Limb (tissue), 2 donors: ENCODE results near the gene GDPD4.

Experiments used
- DNase-seq, 2 donors: peaks; one replicate each; pipeline ENCODE4 v3.0.0-alpha.2; 2016; ENCODE audit errors: extremely low spot score in 2 of 2

Gene GDPD4

DNA sequence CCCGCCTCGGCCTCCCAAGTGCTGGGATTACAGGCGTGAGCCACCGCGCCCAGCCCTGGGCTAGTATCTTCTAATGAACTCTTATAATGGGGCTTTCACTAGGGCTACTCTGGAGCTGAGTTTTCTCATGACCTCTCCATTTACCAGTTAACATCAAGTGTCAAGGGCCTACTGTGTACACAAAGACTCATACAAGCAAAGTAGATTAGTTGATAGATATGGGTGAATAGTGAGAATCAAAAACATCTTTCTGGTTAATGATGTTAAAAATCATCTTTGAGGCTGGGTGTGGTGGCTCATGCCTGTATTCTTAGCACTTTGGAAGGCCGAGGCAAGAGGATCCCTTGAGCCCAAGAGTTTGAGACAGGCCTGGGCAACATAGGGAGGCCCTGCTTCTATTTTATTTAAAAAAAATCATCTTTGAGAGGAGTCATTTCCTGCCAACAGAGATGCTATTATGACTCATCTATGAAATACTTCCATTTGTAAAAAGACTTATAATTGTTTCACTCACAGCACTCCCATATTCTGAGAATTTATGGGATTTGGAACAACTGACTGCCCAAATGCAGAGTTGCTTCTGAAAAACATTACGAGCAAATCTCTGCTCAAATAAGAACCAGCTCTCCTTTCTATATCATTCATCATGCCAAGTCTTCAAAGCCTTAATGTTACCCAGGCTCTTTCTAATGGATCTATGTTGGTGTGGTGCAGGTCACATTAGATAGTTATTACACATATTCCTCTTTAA is 57.0 kb downstream of the GDPD4 start:
- DNase-seq: peak in 1 of 2 donors; percentile 30

- DNase-seq: no peak
Measured at GRCh38 chr11:77236901-77237300, 64.6 kb downstream of the GDPD4 start.

- DNase-seq: no peak
Measured at GRCh38 chr11:77233011-77233410, 68.5 kb downstream of the GDPD4 start.

- no peak for DNase-seq
Measured at GRCh38 chr11:77232242-77232641, 69.2 kb downstream of the GDPD4 start.

DNA sequence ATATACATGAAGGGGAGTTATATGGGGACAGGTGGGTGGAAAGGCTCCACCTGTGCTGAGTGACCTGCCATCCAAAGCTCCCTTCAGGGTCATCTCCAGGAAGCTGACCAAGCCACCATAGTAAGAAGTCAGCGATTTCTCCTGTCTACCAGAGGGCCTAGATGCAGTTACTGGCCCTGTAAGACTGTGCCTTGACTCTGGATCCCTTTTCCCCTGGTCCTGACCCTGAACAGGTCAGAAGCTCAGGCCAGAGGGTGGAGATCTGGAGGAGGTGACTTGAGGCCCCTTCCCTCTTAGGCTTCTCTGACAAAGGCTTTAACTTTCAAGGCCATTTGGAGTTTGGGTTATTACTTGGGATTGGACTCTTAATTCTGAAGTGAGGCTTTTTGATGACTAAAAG is 69.7 kb downstream of the GDPD4 start:
- no peak for DNase-seq

DNA sequence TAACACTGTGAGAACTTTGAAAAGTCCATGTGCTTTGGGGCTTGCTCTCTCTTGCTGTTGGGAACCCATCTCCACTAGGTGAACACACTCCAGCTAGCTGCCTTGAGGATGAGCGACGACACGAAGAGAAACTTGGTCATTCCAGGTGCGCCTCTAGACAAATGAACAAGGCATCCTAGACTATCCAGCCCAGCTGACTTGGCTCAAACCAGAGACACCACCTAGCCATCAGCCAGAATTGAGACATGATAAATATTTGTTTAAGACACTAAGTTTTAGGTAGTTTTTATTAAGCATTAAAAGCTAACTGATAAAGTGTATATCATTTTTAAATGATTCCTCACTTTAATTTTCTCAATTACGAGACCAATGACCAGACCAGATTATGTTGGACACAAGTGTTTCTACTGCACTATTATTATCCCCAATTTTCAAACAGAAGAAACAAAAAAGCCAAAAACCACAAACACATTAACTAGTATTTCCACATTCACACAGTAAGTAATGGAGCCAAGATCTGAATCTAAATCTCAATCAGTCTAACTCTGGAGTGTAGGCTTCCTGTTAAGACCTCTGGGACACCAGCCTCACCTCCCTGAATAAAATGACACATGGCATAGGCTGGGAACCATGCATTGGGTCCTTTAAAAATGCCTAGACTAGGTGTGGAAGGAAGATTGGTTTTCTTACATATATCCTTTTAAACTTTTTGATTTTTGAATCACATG is 70.4 kb downstream of the GDPD4 start:
- DNase-seq: no peak

DNA sequence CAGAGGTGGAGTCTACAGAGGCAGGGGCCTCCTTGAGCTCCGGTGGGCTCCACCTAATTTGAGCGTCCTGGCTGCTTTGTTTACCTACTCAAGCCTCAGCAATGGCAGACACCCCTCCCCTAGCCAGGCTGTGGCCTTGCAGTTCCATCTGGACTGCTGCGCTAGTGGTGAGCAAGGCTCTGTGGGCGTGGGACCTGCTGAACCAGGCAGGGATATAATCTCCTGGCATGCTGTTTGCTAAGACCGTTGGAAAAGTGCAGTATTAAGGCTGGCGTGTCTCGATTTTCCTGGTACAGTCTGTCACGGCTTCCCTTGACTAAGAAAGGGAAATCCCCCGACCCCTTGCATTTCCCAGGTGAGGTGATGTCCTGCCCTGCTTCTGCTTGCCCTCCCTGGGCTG is 77.7 kb downstream of the GDPD4 start:
- no peak for DNase-seq

- no peak for DNase-seq
Measured at GRCh38 chr11:77217156-77217555, 84.3 kb downstream of the GDPD4 start.

GRCh38 chr11:77215106-77215505 is 86.4 kb downstream of the GDPD4 start:
- DNase-seq: no peak

DNA sequence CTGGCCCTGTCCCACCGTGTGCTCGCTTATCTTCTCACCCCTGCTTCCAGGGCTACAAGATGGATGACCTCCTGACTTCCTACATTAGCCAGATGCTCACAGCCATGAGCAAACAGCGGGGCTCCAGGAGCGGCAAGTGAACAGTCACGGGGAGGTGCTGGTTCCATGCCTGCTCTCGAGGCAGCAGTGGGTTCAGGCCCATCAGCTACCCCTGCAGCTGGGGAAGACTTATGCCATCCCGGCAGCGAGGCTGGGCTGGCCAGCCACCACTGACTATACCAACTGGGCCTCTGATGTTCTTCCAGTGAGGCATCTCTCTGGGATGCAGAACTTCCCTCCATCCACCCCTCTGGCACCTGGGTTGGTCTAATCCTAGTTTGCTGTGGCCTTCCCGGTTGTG is 86.9 kb downstream of the GDPD4 start:
- DNase-seq: no peak

- DNase-seq: no peak
Measured at GRCh38 chr11:77213589-77214428, 87.7 kb downstream of the GDPD4 start.

DNA sequence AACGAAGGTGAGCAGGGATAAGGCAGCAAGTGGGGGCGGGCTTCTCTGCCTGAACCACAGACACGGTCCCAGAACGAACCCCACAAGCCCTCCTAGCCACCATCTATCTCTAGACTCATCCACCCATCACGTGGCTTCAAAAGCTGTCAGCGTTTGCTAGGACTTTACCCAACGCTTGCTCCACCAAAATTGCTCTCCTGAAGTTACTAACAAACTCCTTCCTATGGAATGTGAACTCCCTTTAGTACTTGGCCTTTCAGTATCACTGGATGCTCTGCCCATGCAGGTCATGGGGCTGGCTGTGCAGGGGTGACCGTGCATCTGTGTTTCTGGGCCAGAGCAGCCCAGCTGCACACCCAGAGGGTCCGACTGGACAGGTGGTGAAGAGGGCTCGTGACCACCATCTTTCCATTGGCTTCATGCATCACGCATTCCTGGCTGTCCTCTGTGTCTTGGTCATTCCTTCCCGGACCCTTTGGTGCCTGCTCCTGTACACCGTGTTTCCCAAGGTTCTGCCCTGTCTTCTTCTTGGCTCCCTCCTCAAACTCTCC is 88.4 kb downstream of the GDPD4 start:
- DNase-seq: no peak

DNA sequence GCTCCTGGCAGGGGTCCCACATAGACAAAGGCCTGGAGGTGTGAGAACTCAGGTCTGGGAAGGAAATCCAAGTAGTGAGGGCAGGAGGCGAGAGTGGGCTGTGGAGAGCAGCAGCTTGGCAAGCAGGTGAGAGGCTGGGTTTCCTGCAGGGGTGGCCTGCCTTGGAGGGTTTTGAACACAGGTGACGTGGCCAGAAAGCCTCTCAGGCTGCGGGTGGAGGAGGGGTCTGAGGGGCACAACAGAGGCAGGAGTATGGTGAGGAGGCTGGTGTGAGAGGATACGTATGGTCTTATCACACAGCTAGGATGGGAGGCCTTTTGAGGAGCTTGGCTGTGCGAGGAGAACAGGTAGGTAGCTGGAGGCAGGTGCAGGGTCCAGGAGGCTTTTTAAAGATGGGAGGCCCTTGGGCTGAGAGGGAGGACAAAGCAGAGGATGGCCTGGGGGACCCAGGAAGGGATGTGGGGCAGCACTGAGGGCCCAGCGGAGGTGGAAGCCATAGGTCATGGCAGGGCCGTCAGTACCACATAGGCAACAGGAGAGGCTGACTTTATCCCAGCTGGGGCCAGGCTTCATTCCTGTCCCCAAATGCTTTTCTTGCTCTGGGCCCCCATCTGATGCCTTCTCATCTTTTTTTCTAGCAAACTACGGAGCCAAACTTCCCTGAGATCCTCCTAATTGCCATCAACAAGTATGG is 89.0 kb downstream of the GDPD4 start:
- DNase-seq: no peak

DNA sequence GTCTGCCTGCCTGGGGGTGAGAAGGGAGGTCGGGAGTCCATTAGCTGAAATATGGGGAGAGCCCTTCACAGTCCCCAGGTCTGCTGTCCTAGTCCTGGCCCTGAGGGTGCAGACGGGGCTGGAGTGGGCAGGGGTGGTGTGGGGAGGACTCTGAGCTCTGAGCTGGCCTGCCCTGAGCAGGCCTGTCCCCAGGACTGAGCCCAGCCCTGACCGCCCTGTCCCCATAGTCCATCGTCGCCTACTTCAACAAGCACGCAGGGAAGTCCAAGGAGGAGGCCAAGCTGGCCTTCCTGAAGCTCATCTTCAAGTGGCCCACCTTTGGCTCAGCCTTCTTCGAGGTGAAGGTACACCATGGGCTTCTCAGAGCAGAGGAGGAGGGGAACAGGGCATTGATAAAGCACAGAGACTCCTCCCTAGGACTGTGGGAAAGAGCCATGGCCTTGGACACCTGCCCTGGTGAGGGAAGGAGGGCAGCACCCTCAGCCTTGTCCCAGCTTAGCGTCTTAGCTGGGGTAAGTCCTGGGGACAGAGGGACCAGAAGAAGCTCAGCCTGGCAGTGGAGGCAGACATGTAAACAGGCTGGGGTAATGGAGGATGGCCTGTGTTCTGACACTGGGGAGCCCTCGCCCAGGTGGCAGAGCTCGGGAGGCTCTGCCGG is 89.8 kb downstream of the GDPD4 start:
- no peak for DNase-seq

GRCh38 chr11:77211040-77211451 is 90.4 kb downstream of the GDPD4 start:
- no peak for DNase-seq

DNA sequence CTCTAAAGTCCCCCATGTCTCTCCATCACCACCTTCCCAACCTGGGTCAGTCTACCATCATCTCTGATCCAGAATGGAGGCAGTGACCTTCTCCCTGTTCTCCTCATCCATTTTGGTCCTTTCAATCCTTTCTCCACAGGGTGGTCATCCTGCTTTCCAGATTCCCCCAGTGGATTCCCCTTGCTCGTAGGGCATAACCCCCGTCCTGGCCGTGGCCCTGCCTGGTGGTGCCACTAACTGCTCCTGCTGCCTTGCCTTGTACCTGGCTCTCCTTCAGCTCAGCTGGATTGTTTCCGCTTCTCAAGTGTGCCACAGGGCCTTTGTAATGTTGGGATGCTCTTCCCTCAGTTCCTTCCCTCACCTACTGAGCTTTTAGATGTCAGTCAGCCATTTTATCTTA is 91.8 kb downstream of the GDPD4 start:
- no peak for DNase-seq

GRCh38 chr11:77208535-77208934 is 93.0 kb downstream of the GDPD4 start:
- DNase-seq: no peak

GRCh38 chr11:77207618-77208313 is 93.7 kb downstream of the GDPD4 start:
- no peak for DNase-seq

- no peak for DNase-seq
Measured at GRCh38 chr11:77207019-77207485, 94.4 kb downstream of the GDPD4 start.
